H1 (cell line): ENCODE measurements around the gene CSNK2A3. TPM values are rescaled to one million over a fixed set of nuclear protein-coding genes. Genes with fewer than 3 reads are reported as not detected.

Experiments
- BACH1 ChIP-seq: IDR thresholded peaks from 2 replicates; pipeline ENCODE4 v1.6.1; 2012; ENCODE audit warnings: low read length, improper control_type of control experiment
- CHD2 ChIP-seq: IDR thresholded peaks from 2 replicates; pipeline ENCODE4 v1.6.1; 2012; ENCODE audit warnings: low read length, improper control_type of control experiment
- FOSL1 ChIP-seq: IDR thresholded peaks from 2 replicates; pipeline ENCODE4 v1.6.1; 2011; ENCODE audit warnings: mild to moderate bottlenecking, low read depth, low read length, moderate library complexity; ENCODE audit not compliant: insufficient read depth
- HDAC2 ChIP-seq, 2 experiments: fragments of 300-600 bp in 1 of 2; sonication (generic) in 1 of 2; IDR thresholded peaks; 2 replicates each; pipeline ENCODE4 v1.6.1; 2011 to 2012; ENCODE audit warnings: low read depth in 2 of 2, low read length in 2 of 2, mild to moderate bottlenecking in 2 of 2, moderate library complexity in 2 of 2, borderline replicate concordance in 1 of 2, inconsistent platforms in 1 of 2
- SIRT6 ChIP-seq: IDR thresholded peaks from one replicate; pipeline ENCODE4 v1.7.1; 2012; ENCODE audit warnings: low read length, inconsistent platforms
- TAF7 ChIP-seq: optimal IDR thresholded peaks from 2 replicates; pipeline ENCODE3; 2011; ENCODE audit warnings: low read depth, mild to moderate bottlenecking, inconsistent platforms, low read length, moderate library complexity, borderline replicate concordance
- TBP ChIP-seq: IDR thresholded peaks from 2 replicates; pipeline ENCODE4 v1.6.1; 2011; ENCODE audit warnings: low read depth, low read length, improper control_type of control experiment
- polyA plus RNA-seq, 7 experiments: library from polyadenylated mRNA; depleted of rRNA in 3 of 7; stranded (reverse) in 5 of 7; unstranded in 2 of 7; fragments of >200 nt in 5 of 7; fragments of 200-250 nt in 2 of 7; gene quantifications; 1 replicate in 5 of 7; 2 replicates in 1 of 7; 4 replicates in 1 of 7; pipeline versions ENCODE4 v1.2.1 to v1.2.3, GENCODE V29; 2011 to 2013; ENCODE audit warnings: missing spikeins in 2 of 7, mixed read lengths in 2 of 7
- total RNA-seq: library from RNA; stranded (reverse); fragmentation: NEBNext Ultra II Directional; extraction: Animal tissue kit (Norgen Biotek cat#: 25700); gene quantifications from 2 replicates; pipeline ENCODE4 v1.2.1, GENCODE V29; 2021

Gene CSNK2A3
- total and polyA plus RNA-seq, 2 of the 8 experiments (the other 6 are each of a cell fraction or from before 2014, with no cell fraction given): 0.69 to 1.0 TPM

DNA sequence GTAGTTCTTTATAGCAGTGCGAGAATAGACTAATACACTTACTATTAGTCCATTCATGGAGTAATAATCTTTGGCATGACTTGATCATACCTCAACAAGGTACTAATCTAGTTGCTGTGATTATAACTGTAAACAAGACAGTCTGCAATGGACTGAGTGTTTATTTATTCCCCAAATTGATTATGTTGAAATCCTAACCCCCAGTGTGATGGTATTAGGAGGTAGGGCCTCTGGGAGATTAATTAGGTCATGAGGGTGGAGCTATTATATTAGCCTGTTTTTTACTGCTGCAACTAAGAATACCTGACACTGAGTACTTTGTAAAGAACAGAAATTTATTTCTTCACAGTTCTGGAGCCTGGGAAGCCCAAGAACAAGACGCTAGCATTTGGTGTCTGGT, 30.9 kb upstream of the CSNK2A3 start (continued):
- no peak for TF ChIP-seq SIRT6
- no peak for TF ChIP-seq BACH1
- TF ChIP-seq TBP: no peak
- no peak for TF ChIP-seq FOSL1
- no peak for TF ChIP-seq TAF7
- TF ChIP-seq HDAC2 (IDR thresholded peaks at IDR 0.05; ENCODE audit: borderline replicate concordance in 1 of 2, low read depth in 2 of 2, low read length in 2 of 2): no peak
- no peak for TF ChIP-seq CHD2
